Smooth muscle cell (in vitro differentiated cells): ENCODE data around the gene HBG2. TPM values are rescaled to one million over a fixed set of nuclear protein-coding genes. Genes with fewer than 3 reads are reported as not detected.
"Not testable (repeated sequence)": the region's sequence is repeated elsewhere in the genome, so short reads cannot be mapped to it uniquely, and the experiment has no call there.

Experiments used
- DNase-seq: peaks from one replicate; lab custom pipeline; 2025; ENCODE audit not compliant: unreplicated experiment; lab: John Stamatoyannopoulos, UW
- H2AFZ ChIP-seq: fragments of 200-600 bp; sonication (generic); 2 replicates; pipeline ENCODE4 v1.6.0; 2016; ENCODE audit warnings: antibody characterized with exemption, low read depth, mild to moderate bottlenecking
- H3F3A ChIP-seq: fragments of 200-600 bp; sonication (generic); 2 replicates; pipeline ENCODE4 v1.6.0; 2017; ENCODE audit warnings: antibody characterized with exemption, low read depth
- H3K27ac ChIP-seq: fragments of 200-600 bp; sonication (generic); 2 replicates; pipeline ENCODE4 v1.5.1; 2016; ENCODE audit warnings: low read depth, mild to moderate bottlenecking
- H3K27me3 ChIP-seq: fragments of 200-600 bp; sonication (generic); 2 replicates; pipeline ENCODE4 v1.6.1; 2016; ENCODE audit warnings: low read depth, mild to moderate bottlenecking
- H3K36me3 ChIP-seq: fragments of 200-600 bp; sonication (generic); 2 replicates; pipeline ENCODE4 v1.5.1; 2016; ENCODE audit warnings: low read depth
- H3K4me1 ChIP-seq: fragments of 200-600 bp; sonication (generic); 2 replicates; pipeline ENCODE4 v1.5.1; 2016; ENCODE audit warnings: low read depth
- H3K4me2 ChIP-seq: fragments of 200-600 bp; sonication (generic); 2 replicates; pipeline ENCODE4 v1.6.0; 2016; ENCODE audit warnings: mild to moderate bottlenecking
- H3K4me3 ChIP-seq: fragments of 200-600 bp; sonication (generic); 2 replicates; pipeline ENCODE4 v1.5.1; 2016; ENCODE audit warnings: mild to moderate bottlenecking
- H3K79me2 ChIP-seq: fragments of 200-600 bp; sonication (generic); 2 replicates; pipeline ENCODE4 v1.6.0; 2016; ENCODE audit warnings: low read depth, mild to moderate bottlenecking
- H3K9ac ChIP-seq: fragments of 200-600 bp; sonication (generic); 2 replicates; pipeline ENCODE4 v1.6.0; 2016; ENCODE audit warnings: low read depth
- H3K9me3 ChIP-seq: fragments of 200-600 bp; sonication (generic); replicated peaks from 2 replicates; pipeline ENCODE4 v1.5.1; 2016; ENCODE audit warnings: low read depth
- H4K20me1 ChIP-seq: fragments of 200-600 bp; sonication (generic); 2 replicates; pipeline ENCODE4 v1.6.0; 2016; ENCODE audit warnings: low read depth
- WGBS: methylation state at CpG from one replicate; pipeline ENCODE4 v1.1.7; 2016; ENCODE audit warnings: low lambda C conversion rate; 5-methylcytosine and 5-hydroxymethylcytosine counted together
- polyA plus RNA-seq: library from polyadenylated mRNA; unstranded; fragments of >200 nt; fragmentation: Nextera tagmentation; extraction: Ambion mirVana; gene quantifications from 2 replicates; pipeline ENCODE4 v1.2.1, GENCODE V29; 2016
- total RNA-seq: library from RNA; depleted of rRNA; stranded (reverse); fragments of >200 nt; gene quantifications from 2 replicates; pipeline ENCODE4 v1.2.3, GENCODE V29; 2014
- TF ChIP-seq, protein P1 (sequence below): fragments of 200-600 bp; sonication (generic); IDR thresholded peaks from 2 replicates; pipeline ENCODE4 v1.5.1; 2017; ENCODE audit warnings: borderline replicate concordance, mild to moderate bottlenecking, antibody characterized with exemption; ENCODE audit not compliant: insufficient read depth, poor library complexity, severe bottlenecking

Gene HBG2
- total and polyA plus RNA-seq, 2 experiments from 2014 or later: not detected

DNA sequence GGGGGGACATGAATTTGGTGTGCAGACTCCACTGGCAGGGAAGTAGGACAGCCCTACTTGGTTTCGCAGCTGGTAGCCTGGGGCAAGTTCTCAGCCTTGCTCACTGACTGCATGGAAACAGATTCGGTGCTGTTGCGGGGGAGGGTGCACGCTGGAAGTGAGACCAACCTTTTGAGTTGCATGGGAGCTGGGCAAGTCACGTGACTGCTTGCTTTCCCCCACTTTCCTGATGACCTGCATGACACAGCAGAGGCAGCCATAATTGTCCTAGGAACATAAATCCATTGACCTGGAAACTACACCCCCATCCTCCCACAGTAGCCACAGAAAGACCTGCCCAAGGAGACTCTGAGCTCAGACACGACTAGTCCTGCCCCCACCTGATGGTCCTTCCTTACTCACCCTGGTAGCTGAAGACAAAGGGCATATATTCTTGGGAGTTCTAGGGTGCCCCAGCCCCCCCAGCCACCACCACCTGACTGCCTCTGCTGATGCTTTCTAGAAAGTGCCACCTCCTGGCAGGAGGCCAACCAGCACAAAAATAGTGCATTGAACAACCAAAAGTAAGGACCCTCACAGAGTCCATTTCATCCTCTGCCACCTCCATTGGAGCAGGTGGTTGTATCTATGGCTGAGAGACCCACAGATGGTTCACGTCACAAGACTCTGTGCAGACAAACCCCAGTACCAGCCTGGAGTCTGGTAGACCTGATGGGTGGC lies 4.1 kb upstream of the HBG2 start:
- no peaks in the 10 kb centered on the region for H3K36me3 ChIP-seq
- no peaks in the 10 kb centered on the region for H3K79me2 ChIP-seq
- DNase-seq: no peak
- no peaks in the 10 kb centered on the region for H3K4me1 ChIP-seq
- no peaks in the 10 kb centered on the region for H4K20me1 ChIP-seq
- H3F3A ChIP-seq: no peaks in the 10 kb centered on the region
- no peak overlapping the region for H3K27ac ChIP-seq
- H3K4me3 ChIP-seq: no peak overlapping the region
- H3K9ac ChIP-seq: no peak overlapping the region
- H3K27me3 ChIP-seq: no peaks in the 10 kb centered on the region
- TF ChIP-seq, protein P1, sequence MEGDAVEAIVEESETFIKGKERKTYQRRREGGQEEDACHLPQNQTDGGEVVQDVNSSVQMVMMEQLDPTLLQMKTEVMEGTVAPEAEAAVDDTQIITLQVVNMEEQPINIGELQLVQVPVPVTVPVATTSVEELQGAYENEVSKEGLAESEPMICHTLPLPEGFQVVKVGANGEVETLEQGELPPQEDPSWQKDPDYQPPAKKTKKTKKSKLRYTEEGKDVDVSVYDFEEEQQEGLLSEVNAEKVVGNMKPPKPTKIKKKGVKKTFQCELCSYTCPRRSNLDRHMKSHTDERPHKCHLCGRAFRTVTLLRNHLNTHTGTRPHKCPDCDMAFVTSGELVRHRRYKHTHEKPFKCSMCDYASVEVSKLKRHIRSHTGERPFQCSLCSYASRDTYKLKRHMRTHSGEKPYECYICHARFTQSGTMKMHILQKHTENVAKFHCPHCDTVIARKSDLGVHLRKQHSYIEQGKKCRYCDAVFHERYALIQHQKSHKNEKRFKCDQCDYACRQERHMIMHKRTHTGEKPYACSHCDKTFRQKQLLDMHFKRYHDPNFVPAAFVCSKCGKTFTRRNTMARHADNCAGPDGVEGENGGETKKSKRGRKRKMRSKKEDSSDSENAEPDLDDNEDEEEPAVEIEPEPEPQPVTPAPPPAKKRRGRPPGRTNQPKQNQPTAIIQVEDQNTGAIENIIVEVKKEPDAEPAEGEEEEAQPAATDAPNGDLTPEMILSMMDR: no peak
- no peaks in the 10 kb centered on the region for H3K9me3 ChIP-seq
- WGBS: 54% methylated on average over 7 of the region's 7 CpGs
- H3K4me2 ChIP-seq: no peak overlapping the region
- no peak overlapping the region for H2AFZ ChIP-seq

DNA sequence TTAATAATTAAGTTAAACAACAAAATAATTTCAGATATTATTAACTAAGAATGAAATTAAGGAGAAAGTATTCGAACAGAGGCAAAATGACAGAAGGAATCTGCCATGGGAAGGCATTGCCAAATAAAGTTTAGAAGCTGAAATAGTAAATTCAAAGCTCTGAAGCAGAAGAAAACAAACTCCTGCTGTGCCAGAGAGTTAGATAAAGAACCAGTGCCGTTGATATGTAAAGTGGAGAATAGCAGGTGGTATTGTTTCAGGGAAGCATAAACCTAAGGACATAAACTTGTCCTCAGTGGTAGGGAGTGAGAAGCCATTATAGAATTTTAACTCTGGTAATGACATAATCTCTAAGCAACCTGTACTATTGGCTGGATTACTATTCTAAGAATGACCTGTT lies 2.7 kb upstream of the HBG2 start:
- Histone ChIP-seq H3K27me3 (no peaks in the 10 kb centered on the region), H3K27ac (no peak overlapping the region), H3K4me1 (no peaks in the 10 kb centered on the region)

DNA sequence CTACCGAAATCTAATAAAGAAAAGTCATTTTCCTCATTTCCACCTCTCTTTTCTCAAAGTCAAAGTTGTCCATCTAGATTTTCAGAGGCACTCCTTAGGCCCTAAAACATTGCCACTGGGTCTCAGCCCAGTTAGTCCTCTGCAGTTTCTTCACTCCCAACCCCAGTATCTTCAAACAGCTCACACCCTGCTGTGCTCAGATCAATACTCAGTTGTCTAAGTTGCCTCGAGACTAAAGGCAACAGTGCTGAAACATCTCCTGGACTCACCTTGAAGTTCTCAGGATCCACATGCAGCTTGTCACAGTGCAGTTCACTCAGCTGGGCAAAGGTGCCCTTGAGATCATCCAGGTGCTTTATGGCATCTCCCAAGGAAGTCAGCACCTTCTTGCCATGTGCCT lies 558 bp downstream of the HBG2 start:
- not testable (repeated sequence) for H2AFZ ChIP-seq, H4K20me1 ChIP-seq, H3K4me3 ChIP-seq, H3K4me1 ChIP-seq, H3K36me3 ChIP-seq, H3K4me2 ChIP-seq, H3K9ac ChIP-seq, H3K27me3 ChIP-seq, H3K27ac ChIP-seq, H3F3A ChIP-seq, DNase-seq, H3K9me3 ChIP-seq, H3K79me2 ChIP-seq
- 85% methylated on average over 2 of the region's 2 CpGs for WGBS

More for the DNA sequence above, 2.7 kb upstream of the HBG2 start:
- H3K9ac ChIP-seq: no peak overlapping the region
- H3K9me3 ChIP-seq: no peaks in the 10 kb centered on the region
- H3K4me3 ChIP-seq: no peak overlapping the region
- no peak overlapping the region for H3K4me2 ChIP-seq
- H3K36me3 ChIP-seq: no peaks in the 10 kb centered on the region
- H2AFZ ChIP-seq: no peak overlapping the region
- WGBS: 48% methylated on average over 2 of the region's 2 CpGs
- H4K20me1 ChIP-seq: no peaks in the 10 kb centered on the region
- TF ChIP-seq, protein P1: no peak
- DNase-seq: no peak
- no peaks in the 10 kb centered on the region for H3K79me2 ChIP-seq
- no peaks in the 10 kb centered on the region for H3F3A ChIP-seq

DNA sequence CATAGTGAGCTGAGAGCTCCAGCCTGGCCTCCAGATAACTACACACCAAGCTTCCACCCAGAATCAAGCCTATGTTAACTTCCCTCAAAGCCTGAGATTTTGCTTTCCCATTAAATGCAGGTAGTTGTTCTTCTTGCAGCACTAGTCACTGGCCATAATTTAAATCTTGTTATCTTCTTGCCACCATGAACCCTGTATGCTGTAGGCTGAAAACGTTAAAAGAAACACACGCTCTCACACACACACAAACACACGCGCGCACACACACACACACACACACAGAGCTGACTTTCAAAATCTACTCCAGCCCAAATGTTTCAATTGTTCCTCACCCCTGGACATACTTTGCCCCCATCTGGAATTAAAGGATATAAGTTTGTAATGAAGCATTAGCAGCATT lies 1.1 kb downstream of the HBG2 start:
- not testable (repeated sequence) for H3K36me3 ChIP-seq, H3K27ac ChIP-seq, H3K27me3 ChIP-seq, H3K9ac ChIP-seq, H3K79me2 ChIP-seq, H3K9me3 ChIP-seq, DNase-seq, H3K4me2 ChIP-seq, H3K4me3 ChIP-seq, H3F3A ChIP-seq, H3K4me1 ChIP-seq, H2AFZ ChIP-seq, H4K20me1 ChIP-seq
- WGBS: 53% methylated on average over 5 of the region's 5 CpGs

DNA sequence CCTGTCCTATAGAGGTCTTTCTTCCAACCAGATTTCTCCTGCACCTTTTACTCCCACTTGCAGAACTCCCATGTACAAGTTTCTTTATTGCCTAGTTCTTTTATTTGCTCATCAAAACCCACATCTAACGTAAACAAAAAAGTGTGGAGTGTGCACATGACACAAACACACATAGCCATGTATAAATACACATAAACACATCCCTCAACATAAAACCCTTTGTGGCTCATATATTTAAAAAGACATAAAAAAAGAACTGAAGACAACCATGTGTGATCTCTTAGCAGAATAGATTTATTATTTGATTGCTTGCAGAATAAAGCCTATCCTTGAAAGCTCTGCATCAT lies 1.7 kb downstream of the HBG2 start:
- no peak for DNase-seq
- H3K9me3 ChIP-seq: no peaks in the 10 kb centered on the region
- no peak overlapping the region for H3K9ac ChIP-seq
- H3K36me3 ChIP-seq: no peaks in the 10 kb centered on the region
- no peak overlapping the region for H3K4me3 ChIP-seq
- no peak overlapping the region for H2AFZ ChIP-seq
- 85% methylated on average over 1 of the region's 1 CpG for WGBS
- H3K4me1 ChIP-seq: no peaks in the 10 kb centered on the region
- H3F3A ChIP-seq: no peaks in the 10 kb centered on the region
- no peaks in the 10 kb centered on the region for H3K79me2 ChIP-seq
- H3K4me2 ChIP-seq: no peak overlapping the region
- H4K20me1 ChIP-seq: no peaks in the 10 kb centered on the region
- TF ChIP-seq, protein P1: no peak
- no peaks in the 10 kb centered on the region for H3K27me3 ChIP-seq
- H3K27ac ChIP-seq: no peak overlapping the region
